ENCODE data around the gene PTPRK.
A peak's percentile ranks its signal among the peaks of the same experiment; 100 is the strongest.

PTPRK gene

DNA sequence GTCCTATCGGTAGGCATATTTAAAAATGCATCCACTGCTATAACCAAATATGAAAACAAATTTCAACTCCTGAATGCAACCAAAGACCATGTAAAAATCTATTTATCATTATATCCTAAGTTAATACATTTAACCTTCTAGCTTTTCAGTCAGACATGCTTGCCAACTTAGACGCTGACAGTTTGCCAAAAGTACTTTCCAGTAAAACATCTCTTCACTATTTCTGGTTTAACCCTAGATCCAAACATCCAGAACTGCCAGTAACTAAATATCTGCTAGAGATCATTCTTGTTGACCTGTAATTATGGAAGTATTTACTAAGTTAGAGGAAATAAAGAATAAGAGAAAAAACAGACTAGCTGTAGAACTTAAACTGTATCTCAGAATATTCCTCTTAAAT lies 409.3 kb downstream of the PTPRK start:
- Mint-ChIP-seq H3K27ac (peak overlapping the region in 1 of 3 experiments; percentile 13), H3K27me3 (ENCODE audit: low read depth) (no peaks in the 10 kb centered on the region), H3K4me3 (no peak overlapping the region), H3K36me3 (ENCODE audit: low read depth) (no peaks in the 10 kb centered on the region), H3K9me3 (no peaks in the 10 kb centered on the region), H3K4me1 (peaks cover 21% of the 10 kb centered on the region)
- TF ChIP-seq, protein P1, sequence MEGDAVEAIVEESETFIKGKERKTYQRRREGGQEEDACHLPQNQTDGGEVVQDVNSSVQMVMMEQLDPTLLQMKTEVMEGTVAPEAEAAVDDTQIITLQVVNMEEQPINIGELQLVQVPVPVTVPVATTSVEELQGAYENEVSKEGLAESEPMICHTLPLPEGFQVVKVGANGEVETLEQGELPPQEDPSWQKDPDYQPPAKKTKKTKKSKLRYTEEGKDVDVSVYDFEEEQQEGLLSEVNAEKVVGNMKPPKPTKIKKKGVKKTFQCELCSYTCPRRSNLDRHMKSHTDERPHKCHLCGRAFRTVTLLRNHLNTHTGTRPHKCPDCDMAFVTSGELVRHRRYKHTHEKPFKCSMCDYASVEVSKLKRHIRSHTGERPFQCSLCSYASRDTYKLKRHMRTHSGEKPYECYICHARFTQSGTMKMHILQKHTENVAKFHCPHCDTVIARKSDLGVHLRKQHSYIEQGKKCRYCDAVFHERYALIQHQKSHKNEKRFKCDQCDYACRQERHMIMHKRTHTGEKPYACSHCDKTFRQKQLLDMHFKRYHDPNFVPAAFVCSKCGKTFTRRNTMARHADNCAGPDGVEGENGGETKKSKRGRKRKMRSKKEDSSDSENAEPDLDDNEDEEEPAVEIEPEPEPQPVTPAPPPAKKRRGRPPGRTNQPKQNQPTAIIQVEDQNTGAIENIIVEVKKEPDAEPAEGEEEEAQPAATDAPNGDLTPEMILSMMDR (IDR thresholded peaks at IDR 0.05; ENCODE audit: unreplicated experiment in 3 of 3) = no peak

DNA sequence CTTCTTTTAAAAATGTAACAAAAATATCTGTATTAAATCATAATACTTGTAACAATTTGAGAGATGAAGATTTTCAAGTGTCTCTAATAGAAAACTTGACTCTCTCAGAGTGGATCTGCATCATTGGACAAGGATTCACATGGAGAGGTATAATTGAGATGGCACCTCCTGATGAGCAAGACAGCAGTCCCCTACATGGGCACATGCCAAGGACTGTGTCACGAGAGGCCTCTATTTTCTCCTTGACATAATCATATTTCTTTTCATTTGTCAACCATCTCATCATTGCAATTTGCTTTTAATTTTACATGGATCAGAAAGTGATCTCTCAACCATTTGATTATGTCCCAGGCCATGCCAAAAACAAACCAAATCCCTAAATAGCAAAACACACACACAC lies 412.7 kb downstream of the PTPRK start:
- Mint-ChIP-seq H3K27me3 (ENCODE audit: low read depth) (no peaks in the 10 kb centered on the region), H3K4me1 (peaks cover 17% of the 10 kb centered on the region), H3K9me3 (no peaks in the 10 kb centered on the region), H3K36me3 (ENCODE audit: low read depth) (no peaks in the 10 kb centered on the region), H3K27ac (no peak overlapping the region), H3K4me3 (no peak overlapping the region)
- TF ChIP-seq, protein P1 (IDR thresholded peaks at IDR 0.05; ENCODE audit: unreplicated experiment in 3 of 3) = no peak

- no peaks in the 10 kb centered on the region for H3K27me3 Mint-ChIP-seq (ENCODE audit: low read depth)
- H3K36me3 Mint-ChIP-seq (ENCODE audit: low read depth) = no peaks in the 10 kb centered on the region
- peaks cover 4% of the 10 kb centered on the region for H3K4me1 Mint-ChIP-seq
- H3K9me3 Mint-ChIP-seq = no peaks in the 10 kb centered on the region
- TF ChIP-seq, protein P1 (IDR thresholded peaks at IDR 0.05; ENCODE audit: unreplicated experiment in 3 of 3) = no peak
- H3K27ac Mint-ChIP-seq = no peak overlapping the region
- H3K4me3 Mint-ChIP-seq = no peak overlapping the region
Observed at GRCh38 chr6:128099571-128100197, 420.7 kb downstream of the PTPRK start.

- H3K27me3 Mint-ChIP-seq (ENCODE audit: low read depth) = no peaks in the 10 kb centered on the region
- no peak overlapping the region for H3K27ac Mint-ChIP-seq
- TF ChIP-seq, protein P1 (IDR thresholded peaks at IDR 0.05; ENCODE audit: unreplicated experiment in 3 of 3) = no peak
- H3K4me3 Mint-ChIP-seq = no peak overlapping the region
- no peaks in the 10 kb centered on the region for H3K9me3 Mint-ChIP-seq
- H3K36me3 Mint-ChIP-seq (ENCODE audit: low read depth) = no peaks in the 10 kb centered on the region
- peaks cover 4% of the 10 kb centered on the region for H3K4me1 Mint-ChIP-seq
Observed at GRCh38 chr6:128098000-128098581, 422.3 kb downstream of the PTPRK start.

- no peaks in the 10 kb centered on the region for H3K27me3 Mint-ChIP-seq (ENCODE audit: low read depth)
- H3K36me3 Mint-ChIP-seq (ENCODE audit: low read depth) = no peaks in the 10 kb centered on the region
- TF ChIP-seq, protein P1 (IDR thresholded peaks at IDR 0.05; ENCODE audit: unreplicated experiment in 3 of 3) = no peak
- no peak overlapping the region for H3K4me3 Mint-ChIP-seq
- H3K9me3 Mint-ChIP-seq = no peaks in the 10 kb centered on the region
- H3K4me1 Mint-ChIP-seq = peaks cover 4% of the 10 kb centered on the region
- no peak overlapping the region for H3K27ac Mint-ChIP-seq
Observed at GRCh38 chr6:128097009-128097408, 423.4 kb downstream of the PTPRK start.

DNA sequence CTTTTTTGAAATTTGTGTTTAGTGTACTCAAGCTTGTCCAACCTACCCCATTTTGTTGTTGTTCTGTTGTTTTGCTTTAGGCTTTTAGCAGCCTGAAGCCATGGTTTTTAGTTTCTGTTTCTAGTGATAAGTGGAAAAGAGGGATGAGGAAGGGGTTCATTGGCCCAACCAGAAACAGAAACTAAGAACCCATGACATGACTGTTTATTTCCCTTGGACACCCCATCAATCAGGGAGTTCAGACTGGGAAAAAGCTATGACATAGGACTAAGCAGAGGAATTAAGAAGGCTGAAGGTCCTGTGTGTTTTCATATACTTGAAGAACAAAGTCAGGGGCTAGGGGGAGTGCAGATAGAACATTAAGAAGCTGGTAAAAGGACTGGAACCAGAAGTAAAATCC lies 425.0 kb downstream of the PTPRK start:
- Mint-ChIP-seq H3K36me3 (ENCODE audit: low read depth) (no peaks in the 10 kb centered on the region), H3K4me3 (no peak overlapping the region), H3K9me3 (no peaks in the 10 kb centered on the region), H3K4me1 (peaks cover 4% of the 10 kb centered on the region), H3K27me3 (ENCODE audit: low read depth) (no peaks in the 10 kb centered on the region), H3K27ac (no peak overlapping the region)
- TF ChIP-seq, protein P1 (IDR thresholded peaks at IDR 0.05; ENCODE audit: unreplicated experiment in 3 of 3) = no peak

Data from nephron (organoid).